ENCODE measurements around the gene ESPL1.
A peak's percentile ranks its signal among the peaks of the same experiment; 100 is the strongest.
"Not testable (repeated sequence)": the region's sequence is repeated elsewhere in the genome, so short reads cannot be mapped to it uniquely, and the experiment has no call there.

Gene ESPL1

DNA sequence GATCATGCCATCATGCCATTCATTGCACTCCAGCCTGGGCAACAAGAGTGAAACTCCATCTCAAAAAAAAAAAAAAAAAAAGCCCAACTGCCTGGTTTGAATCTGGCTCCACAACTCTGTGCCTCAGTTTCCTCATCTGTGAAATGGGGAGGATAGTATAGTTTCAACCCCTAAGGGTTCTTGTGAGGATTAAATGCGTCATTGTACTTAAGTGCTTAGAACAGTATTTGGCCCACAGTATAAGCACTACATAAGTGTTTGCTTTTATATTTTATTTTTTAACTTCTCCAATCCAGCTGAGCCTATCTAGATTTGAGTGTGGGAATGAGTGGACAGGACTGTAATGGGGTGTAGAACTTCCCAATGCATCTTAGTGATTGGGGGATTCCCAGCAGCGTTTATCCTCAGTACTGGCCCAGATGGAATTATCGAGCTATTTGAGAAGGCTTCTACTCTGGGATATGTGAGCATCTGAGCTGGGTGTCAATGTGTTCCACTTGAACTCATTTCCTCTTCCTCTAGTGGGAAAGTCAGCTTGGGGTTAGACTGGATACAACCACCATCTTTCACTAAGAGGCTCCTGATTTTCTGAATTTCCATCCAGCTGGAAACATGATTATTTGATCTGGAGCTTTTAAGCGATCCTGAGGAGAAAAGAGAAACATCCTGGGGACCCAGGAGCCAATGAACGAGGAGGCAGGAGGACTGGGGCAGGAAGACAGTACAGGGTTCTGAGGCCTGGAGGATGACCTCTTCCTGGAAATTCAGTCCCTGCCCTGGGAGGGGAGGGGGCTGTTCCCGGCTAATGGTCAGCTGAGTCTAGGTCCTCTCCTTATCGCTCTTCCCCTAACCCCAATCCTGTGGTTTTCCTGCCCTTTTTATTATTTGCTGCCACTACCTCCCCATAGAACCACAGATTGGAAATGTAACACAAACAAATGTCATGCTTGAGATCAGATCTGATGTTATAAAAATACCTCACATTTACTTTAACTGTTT, 9.3 kb upstream of the ESPL1 start:
- no peak for DNase-seq (ENCODE audit: low read depth in 2 of 2)

DNA sequence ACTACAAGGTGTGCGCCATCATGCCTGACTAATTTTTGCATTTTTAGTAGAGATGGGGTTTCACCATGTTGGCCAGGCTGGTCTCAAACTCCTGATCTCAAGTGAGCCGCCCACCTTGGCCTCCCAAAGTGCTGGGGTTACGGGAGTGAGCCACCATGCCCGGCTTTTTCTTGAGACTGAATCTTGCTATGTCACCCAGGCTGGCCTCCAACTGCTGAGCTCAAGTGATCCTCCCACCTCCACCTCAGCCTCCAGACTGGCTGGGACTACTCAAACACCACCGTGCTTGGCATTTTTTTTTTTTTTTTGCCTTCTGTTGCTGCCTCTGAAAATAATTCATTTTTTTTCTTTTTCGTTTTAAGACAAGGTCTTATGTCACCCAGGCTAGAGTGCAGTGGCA, 8.2 kb upstream of the ESPL1 start:
- DNase-seq (ENCODE audit: low read depth in 2 of 2): no peak

DNA sequence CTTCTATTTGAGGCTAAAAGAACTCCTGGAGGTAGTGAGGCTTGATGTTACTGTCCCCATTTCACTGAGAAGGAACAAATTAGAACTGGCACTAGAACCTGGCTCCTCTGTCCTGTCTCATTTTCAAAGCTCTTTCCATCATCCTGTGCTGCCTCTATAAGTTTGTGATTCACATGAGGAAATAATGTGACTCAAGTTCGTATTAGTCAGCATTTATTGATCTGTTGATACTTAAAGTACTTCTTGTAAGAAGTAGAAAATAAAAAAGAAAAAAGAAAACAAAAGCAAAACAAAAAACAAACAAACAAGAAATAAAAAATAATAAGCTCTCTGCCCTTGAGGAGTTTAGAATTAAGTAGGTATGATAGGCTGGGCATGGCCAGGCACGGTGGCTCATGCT, 2.3 kb upstream of the ESPL1 start:
- no peak for DNase-seq (ENCODE audit: low read depth in 2 of 2)

DNA sequence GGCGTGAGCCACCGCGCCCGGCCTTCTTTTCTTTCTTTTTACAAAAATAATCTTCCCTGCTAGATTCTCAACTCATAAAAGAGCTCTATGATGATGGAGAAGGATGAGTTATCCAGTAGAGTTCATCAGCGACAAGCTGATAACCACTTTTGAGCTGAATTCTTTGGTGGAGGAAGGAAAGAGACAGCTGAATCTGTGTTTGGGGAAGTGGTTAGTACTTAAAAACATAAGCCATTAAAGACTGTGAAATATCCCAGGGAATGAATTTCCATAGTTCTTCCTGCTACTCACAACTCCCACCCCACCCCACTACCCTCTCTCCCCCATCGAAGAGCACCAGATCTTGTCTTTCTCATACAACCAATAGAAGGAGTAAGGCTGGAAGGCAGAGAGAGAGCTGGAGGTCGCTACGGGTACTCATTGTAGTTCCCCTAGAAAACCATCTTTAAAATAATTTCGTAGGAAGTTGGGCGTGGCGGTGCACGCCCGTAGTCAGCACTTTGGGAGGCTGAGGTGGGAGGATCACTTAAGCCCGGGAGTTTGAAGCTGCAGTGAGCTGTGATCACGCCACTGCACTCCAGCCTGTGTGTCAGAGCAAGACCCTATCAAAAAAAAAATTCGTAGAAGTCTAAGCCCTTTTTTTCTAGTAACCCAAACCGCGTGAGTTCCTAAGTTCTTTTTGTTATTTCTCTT, 647 bp upstream of the ESPL1 start:
- no peak for DNase-seq (ENCODE audit: low read depth in 2 of 2)

DNA sequence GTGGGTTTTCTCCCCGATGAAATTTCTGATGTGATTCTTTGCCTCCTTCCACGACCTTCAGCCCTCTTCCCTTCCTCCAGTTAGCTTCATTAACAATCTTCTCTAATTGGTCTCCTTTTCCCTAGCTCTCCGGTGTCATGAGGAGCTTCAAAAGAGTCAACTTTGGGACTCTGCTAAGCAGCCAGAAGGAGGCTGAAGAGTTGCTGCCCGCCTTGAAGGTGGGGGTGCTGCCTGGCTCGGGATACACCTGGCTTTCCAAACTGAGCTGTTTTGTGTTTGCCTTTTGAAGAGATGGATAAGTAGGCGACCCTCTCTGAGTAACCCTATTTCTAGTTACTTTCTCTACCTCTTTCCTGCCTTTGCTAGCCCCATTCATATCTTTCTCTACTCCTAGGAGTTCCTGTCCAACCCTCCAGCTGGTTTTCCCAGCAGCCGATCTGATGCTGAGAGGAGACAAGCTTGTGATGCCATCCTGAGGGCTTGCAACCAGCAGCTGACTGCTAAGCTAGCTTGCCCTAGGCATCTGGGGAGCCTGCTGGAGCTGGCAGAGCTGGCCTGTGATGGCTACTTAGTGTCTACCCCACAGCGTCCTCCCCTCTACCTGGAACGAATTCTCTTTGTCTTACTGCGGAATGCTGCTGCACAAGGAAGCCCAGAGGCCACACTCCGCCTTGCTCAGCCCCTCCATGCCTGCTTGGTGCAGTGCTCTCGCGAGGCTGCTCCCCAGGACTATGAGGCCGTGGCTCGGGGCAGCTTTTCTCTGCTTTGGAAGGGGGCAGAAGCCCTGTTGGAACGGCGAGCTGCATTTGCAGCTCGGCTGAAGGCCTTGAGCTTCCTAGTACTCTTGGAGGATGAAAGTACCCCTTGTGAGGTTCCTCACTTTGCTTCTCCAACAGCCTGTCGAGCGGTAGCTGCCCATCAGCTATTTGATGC, 797 bp downstream of the ESPL1 start:
- DNase-seq (ENCODE audit: low read depth in 2 of 2): no peak

DNA sequence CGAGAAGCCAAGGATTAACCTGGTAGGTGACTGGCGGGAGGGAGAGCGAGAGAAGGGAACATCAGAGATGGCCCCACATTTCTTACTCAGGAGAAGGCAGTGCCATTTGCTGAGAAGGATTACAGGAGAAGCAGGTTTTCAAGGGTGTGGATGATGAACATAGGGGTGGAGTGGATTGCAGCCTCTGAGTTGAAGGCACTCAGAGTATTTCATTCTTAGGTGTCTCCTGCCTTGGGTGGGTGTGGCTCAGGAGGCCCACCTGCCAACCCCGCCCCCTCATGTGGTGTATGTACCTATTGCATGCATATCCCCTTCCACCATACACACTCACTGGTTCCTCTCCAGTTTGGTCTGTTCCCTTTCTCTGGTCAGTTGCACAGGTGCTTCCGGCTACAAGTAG, 6.3 kb downstream of the ESPL1 start:
- no peak for DNase-seq (ENCODE audit: low read depth in 2 of 2)

DNA sequence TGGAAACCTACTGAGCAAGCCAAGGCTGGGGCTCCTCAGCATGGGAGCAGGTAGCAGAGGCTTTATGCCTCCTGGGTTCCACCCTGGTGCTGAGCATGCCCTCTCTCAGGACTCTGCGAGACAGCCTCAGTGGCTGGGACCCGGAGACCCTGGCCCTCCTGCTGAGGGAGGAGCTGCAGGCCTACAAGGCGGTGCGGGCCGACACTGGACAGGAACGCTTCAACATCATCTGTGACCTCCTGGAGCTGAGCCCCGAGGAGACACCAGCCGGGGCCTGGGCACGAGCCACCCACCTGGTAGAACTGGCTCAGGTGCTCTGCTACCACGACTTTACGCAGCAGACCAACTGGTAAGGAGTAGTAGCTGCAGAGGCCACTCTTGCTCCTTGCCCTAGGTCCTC, 8.4 kb downstream of the ESPL1 start:
- DNase-seq (ENCODE audit: low read depth in 2 of 2): no peak

DNA sequence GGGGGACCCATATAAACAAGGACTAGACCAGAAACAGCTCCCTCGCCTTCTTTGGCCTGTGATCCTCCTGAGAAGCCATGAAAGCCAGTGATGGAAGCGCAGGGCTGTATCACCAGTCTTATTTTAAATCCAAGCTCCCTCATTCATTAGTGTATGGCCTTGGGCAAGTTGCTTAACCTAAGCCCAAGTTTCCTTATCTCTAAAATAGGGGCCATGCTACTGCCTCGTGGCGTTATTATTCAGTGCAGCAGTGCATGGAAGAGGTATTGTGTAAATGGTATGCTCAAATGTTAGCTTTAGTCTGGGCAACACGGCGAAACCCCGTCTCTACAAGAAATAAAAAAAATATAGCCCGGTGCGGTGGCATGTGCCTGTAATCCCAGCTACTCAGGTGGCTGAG, 9.9 kb downstream of the ESPL1 start:
- DNase-seq (ENCODE audit: low read depth in 2 of 2): no peak

DNA sequence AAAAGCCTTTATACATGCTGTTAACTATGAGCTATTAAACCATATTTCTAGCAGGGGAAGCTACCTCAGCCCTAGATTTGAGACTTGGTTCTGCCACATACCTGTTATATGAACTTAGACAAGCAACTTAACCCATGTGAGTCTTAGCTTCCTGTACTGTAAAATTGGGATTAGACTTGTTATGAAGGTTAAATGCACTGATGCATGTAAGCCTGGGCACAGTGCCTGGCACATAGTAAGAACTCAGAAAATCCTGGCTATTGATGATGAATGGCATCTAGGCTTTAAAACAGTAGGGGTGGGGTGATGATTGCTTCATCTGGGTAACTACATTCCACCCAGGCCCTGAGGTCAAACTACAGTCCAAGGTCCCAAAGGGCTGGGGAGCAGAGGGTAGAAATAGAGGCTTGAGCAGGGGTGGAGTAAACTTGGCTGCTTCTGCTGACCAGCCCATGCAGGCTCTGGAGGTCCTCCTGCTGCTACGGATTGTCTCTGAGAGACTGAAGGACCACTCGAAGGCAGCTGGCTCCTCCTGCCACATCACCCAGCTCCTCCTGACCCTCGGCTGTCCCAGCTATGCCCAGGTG, 11.3 kb downstream of the ESPL1 start:
- no peak for DNase-seq (ENCODE audit: low read depth in 2 of 2)

DNA sequence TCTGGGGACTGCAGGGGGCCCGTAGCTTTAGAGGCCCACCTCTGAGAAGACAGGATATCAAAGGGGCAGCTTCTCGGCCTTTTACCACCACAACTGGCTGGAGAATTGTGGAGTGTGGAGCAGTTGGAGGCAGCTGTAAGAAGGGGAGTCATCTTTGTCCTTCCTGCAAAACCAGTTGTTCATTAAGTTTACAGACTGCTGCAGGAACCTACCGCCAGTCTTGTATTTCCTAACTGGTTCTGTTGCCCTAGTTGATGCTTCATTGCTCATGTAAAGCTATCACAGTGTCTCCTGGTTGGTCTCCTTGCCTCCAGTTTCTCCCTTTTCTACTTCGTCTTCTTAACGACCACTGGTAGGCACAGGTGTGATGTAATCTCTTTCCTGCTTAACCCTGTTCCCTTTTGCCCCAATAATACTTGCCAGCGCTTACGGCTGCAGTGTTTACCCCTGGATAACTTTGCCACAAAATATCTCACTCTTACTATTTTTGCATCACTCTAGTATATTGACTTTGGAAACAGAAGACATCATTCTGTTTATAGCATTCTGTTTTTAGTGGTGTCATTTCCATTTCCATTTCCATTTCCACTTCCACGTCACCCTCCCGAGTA, 11.9 kb downstream of the ESPL1 start:
- no peak for DNase-seq (ENCODE audit: low read depth in 2 of 2)

DNA sequence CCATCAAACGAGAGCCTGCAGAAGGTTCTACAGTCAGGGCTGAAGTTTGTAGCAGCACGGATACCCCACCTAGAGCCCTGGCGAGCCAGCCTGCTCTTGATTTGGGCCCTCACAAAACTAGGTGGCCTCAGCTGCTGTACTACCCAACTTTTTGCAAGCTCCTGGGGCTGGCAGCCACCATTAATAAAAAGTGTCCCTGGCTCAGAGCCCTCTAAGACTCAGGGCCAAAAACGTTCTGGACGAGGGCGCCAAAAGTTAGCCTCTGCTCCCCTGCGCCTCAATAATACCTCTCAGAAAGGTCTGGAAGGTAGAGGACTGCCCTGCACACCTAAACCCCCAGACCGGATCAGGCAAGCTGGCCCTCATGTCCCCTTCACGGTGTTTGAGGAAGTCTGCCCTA, 18.3 kb downstream of the ESPL1 start:
- no peak for DNase-seq (ENCODE audit: low read depth in 2 of 2)

DNA sequence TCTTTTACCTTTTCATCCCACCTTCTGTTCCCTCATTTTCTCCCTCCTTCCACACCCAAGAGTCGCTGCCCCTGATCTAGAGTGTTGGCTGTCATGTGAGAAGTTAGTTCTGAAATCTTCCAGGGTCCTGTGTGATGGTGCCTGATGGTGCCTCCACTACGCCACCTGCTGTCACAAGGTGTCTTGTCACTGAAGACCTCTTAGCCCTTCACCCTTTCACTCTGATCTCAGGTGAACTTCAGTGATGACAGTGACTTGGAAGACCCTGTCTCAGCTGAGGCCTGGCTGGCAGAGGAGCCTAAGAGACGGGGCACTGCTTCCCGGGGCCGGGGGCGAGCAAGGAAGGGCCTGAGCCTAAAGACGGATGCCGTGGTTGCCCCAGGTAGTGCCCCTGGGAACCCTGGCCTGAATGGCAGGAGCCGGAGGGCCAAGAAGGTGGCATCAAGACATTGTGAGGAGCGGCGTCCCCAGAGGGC, 19.7 kb downstream of the ESPL1 start:
- DNase-seq (ENCODE audit: low read depth in 2 of 2): no peak

DNA sequence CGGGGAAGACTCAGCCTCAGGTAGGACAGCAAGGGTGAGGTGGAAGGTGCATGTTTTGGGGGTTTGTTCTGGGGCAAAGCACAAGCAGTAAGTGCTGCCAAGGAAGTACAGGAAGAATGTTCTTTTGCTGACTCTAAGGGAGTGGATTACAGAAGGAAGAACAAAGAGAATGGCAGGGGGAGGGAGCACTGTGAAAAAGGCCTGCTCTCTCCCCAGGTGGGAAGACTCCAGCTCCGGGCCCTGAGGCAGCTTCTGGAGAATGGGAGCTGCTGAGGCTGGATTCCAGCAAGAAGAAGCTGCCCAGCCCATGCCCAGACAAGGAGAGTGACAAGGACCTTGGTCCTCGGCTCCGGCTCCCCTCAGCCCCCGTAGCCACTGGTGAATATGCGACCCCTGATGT, 20.2 kb downstream of the ESPL1 start:
- DNase-seq (ENCODE audit: low read depth in 2 of 2): no peak

DNA sequence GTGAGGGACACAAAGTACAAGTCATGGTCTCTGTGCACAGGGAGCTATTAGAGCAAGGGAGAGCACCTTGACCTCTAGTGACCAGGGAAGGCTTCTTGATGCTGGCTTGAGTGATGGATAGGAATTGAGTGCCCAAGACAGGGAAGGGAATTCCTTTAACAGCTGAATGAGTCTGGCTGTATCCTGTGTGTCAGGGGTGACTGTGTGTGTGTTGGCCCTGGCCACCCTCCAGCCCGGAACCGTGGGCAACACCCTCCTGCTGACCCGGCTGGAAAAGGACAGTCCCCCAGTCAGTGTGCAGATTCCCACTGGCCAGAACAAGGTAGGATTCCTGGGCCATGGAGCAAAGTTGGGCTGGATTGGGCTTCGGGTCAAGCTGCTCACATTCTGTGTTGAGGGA, 21.8 kb downstream of the ESPL1 start:
- DNase-seq (ENCODE audit: low read depth in 2 of 2): no peak

DNA sequence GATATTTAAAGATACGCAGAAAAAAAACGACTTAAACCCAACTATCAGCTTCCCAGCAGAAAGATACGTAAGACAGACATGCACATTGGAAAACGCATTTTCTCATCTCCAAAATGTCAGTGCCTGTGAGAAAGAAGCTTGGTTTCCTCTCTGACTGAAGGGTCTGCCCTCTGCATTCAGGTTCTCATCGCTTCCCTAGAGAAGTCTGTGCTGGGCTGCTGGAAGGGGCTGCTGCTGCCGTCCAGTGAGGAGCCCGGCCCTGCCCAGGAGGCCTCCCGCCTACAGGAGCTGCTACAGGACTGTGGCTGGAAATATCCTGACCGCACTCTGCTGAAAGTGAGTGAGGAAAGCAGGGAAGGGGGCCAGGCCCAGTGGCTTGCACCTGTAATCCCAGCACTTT, 22.6 kb downstream of the ESPL1 start:
- no peak for DNase-seq (ENCODE audit: low read depth in 2 of 2)

DNA sequence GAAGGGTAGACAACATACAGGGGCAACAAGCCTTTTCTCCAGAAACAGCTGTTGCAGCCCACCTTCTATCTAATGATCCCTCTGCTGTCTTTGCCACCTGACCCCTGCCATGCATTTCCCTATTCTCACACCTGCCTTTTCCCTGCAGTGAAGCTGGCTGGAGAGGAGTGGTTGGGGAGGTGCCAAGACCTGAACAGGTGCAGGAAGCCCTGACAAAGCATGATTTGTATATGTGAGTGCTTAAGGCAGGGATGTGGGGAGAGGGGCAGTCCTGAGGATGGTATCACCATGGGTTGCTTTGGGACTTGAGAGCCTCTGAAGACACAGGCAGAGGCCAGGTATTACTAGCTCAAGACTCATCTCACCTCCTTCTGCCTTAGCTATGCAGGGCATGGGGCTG, 24.3 kb downstream of the ESPL1 start:
- DNase-seq (ENCODE audit: low read depth in 2 of 2): no peak

DNA sequence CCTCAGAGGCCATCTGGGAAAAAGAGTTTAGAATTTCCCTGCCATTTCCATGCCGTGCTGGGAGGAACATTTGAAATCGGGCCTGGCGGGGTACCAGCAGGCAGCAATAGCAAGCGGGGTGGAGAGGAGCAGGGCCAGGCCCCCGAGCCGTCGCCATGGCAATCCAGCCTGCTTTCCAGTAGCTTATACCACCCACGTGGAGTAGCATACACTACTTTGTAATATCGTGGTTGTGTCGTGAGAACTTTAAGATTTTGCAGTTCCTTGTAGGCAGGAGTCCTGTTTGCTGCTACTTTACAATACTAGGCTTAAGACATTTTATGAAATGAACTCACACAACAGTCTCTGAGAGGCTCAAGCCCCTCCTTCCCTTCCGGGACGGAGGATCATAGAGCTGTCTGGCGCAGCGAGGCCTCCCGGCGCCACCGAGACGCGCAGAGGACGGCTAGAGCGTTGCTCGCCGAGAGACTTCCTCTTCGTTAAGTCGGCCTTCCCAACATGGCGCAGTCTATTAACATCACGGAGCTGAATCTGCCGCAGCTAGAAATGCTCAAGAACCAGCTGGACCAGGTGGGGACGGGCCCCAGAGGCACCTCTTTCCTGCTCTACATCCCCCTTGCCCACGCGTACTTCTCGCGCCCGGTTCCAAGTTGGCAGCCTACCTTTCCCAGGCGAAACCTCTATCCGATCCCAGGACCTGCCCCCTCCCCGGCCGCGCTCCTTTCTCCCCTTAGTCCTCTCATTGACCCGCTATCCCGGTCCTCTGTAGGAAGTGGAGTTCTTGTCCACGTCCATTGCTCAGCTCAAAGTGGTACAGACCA, 27.2 kb downstream of the ESPL1 start, which contains the start of gene PFDN5:
PFDN5 (plus strand) TSS at position 473 of the 821 bp plus-strand sequence; CDS start at position 499, 26 bp downstream.
- DNase-seq (ENCODE audit: low read depth in 2 of 2): peak in 1 of 2 experiments; percentile 61

DNA sequence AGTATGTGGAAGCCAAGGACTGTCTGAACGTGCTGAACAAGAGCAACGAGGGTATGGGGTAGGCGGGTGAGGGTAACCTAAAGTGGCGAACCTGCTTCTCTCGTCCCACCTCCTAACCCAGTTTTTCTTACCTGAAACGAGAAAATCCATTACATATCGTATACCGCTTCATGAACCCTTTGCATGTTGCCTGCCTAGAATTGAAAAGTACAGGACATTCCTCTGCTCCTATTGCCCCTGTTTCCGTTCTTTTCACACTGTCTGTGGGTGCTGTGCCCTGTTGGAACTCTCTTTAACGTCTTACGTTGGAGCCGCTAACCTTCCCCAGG, 27.8 kb downstream of the ESPL1 start:
- no peak for DNase-seq (ENCODE audit: low read depth in 2 of 2)

DNA sequence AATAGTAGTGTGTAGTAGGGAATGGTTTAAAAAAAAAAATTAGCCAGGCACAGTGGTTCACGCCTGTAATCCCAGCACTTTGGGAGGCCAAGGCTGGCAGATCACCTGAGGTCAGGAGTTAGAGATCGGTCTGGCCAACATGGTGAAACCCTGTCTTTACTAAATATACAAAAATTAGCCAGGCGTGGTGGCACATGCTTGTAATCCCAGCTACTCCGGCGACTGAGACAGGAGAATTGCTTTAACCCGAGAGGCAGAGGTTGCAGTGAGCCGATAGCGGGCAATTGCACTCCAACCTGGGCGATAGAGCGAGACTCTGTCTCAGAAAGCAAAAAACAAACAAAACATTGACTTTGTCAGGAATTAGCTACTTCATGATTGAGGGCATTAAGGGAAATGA, 29.0 kb downstream of the ESPL1 start:
- DNase-seq (ENCODE audit: low read depth in 2 of 2): not testable (repeated sequence)

DNA sequence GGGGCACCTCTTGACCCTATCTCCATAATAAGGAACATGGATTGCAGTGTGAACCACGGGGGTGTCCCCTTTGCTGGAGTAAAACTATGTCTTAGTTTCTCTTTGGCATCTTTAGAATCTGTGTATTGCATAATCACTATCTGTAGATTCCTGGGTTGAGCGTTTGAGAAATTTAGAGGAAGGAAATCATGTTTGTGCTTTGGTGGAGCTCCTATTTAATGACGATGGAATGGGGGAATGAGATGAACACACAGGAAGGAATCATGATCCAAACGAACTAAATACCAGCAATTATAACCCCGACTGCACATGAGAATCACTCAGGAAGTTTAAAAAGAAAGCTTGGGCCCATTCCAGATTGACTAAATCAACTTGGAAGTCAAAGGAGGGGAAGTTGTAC, 30.1 kb downstream of the ESPL1 start:
- peak; percentile 76 to 81 for DNase-seq (ENCODE audit: low read depth in 2 of 2)
